ENCODE results near the gene CYP2D6.

DNA sequence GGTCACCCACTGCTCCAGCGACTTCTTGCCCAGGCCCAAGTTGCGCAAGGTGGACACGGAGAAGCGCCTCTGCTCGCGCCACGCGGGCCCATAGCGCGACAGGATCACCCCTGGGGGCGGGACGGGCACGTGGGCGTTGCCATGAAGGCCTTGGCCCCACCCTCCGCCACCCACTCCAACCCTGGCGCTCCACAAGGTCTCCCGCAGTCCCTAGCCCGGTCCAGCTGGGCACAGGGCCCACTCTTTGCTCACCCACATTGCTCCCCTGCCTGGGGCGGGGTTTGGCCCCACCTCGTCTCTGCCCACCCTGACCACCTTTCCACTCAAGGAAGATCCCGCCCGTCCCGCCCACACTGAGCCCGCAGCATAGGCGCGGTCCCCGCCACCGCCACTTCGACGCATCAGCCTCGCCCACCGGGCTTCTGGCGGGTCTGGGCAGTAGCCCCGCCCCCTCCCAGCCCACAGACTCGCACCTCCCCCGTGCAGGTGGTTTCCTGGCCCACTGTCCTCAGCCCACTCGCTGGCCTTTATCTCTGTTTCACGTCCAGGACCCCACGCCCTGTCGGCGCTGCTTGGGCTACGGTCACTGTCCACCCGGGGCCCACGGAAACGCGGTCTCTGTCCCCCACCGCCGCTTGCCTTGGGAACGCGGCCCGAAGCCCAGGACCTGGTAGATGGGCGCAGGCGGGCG is 12.3 kb upstream of the CYP2D6 start:
- TF ChIP-seq, protein P1, sequence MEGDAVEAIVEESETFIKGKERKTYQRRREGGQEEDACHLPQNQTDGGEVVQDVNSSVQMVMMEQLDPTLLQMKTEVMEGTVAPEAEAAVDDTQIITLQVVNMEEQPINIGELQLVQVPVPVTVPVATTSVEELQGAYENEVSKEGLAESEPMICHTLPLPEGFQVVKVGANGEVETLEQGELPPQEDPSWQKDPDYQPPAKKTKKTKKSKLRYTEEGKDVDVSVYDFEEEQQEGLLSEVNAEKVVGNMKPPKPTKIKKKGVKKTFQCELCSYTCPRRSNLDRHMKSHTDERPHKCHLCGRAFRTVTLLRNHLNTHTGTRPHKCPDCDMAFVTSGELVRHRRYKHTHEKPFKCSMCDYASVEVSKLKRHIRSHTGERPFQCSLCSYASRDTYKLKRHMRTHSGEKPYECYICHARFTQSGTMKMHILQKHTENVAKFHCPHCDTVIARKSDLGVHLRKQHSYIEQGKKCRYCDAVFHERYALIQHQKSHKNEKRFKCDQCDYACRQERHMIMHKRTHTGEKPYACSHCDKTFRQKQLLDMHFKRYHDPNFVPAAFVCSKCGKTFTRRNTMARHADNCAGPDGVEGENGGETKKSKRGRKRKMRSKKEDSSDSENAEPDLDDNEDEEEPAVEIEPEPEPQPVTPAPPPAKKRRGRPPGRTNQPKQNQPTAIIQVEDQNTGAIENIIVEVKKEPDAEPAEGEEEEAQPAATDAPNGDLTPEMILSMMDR (IDR thresholded peaks at IDR 0.05; ENCODE audit: poor library complexity), result no peak
- no peak for TF ChIP-seq EZH2 (IDR thresholded peaks at IDR 0.05; ENCODE audit: borderline replicate concordance)

Measured in hepatocyte (in vitro differentiated cells).